Left renal pelvis (tissue), 4 donors: ENCODE measurements around the gene FAM120AOS. TPM values are rescaled to one million over a fixed set of nuclear protein-coding genes. Genes with fewer than 3 reads are reported as not detected.
"Not testable (repeated sequence)": the region's sequence is repeated elsewhere in the genome, so short reads cannot be mapped to it uniquely, and the experiment has no call there.

ENCODE experiments used
- DNase-seq, 4 donors: peaks; one replicate each; pipeline ENCODE4 v3.0.0-alpha.2; 2013; ENCODE audit warnings: low read depth in 4 of 4, low spot score in 3 of 4
- polyA plus RNA-seq, 4 donors: library from polyadenylated mRNA; unstranded; fragments of 120-200 nt; gene quantifications; one replicate each; pipeline ENCODE4 v1.2.1, GENCODE V29; 2013; ENCODE audit not compliant: insufficient read length in 4 of 4

FAM120AOS gene
- polyA plus RNA-seq, 4 donors = 48.8 to 67.4 (median 61.0) TPM

GRCh38 chr9:93446073-93446472 is 7.3 kb downstream of the FAM120AOS start:
- DNase-seq = no peak

GRCh38 chr9:93440896-93441580 is 12.3 kb downstream of the FAM120AOS start:
- DNase-seq = no peak

GRCh38 chr9:93439301-93439700 is 14.1 kb downstream of the FAM120AOS start:
- DNase-seq = not testable (repeated sequence)

GRCh38 chr9:93437996-93438395 is 15.4 kb downstream of the FAM120AOS start:
- no peak for DNase-seq

GRCh38 chr9:93436655-93437407 is 16.6 kb downstream of the FAM120AOS start:
- no peak for DNase-seq

GRCh38 chr9:93436218-93436617 is 17.2 kb downstream of the FAM120AOS start:
- DNase-seq = no peak

GRCh38 chr9:93435386-93435785 is 18.0 kb downstream of the FAM120AOS start:
- DNase-seq = no peak

- DNase-seq = no peak
Observed at GRCh38 chr9:93434056-93434455, 19.3 kb downstream of the FAM120AOS start.

- DNase-seq = no peak
Observed at GRCh38 chr9:93432964-93433363, 20.4 kb downstream of the FAM120AOS start.

GRCh38 chr9:93431539-93432105 is 21.8 kb downstream of the FAM120AOS start:
- DNase-seq = no peak

GRCh38 chr9:93427655-93428379 is 25.6 kb downstream of the FAM120AOS start:
- DNase-seq = no peak

- no peak for DNase-seq
Observed at GRCh38 chr9:93422977-93423616, 30.3 kb downstream of the FAM120AOS start.

GRCh38 chr9:93419023-93419422 is 34.4 kb downstream of the FAM120AOS start:
- no peak for DNase-seq

- no peak for DNase-seq
Observed at GRCh38 chr9:93417538-93417937, 35.8 kb downstream of the FAM120AOS start.

- DNase-seq = no peak
Observed at GRCh38 chr9:93416530-93417235, 36.7 kb downstream of the FAM120AOS start.

- DNase-seq = no peak
Observed at GRCh38 chr9:93415176-93415690, 38.1 kb downstream of the FAM120AOS start.

GRCh38 chr9:93413530-93413929 is 39.9 kb downstream of the FAM120AOS start:
- DNase-seq = no peak

- no peak for DNase-seq
Observed at GRCh38 chr9:93406371-93406770, 47.0 kb downstream of the FAM120AOS start.

GRCh38 chr9:93398471-93398870 is 54.9 kb downstream of the FAM120AOS start:
- DNase-seq = no peak
